ENCODE measurements around the gene NCOA7.

The NCOA7 gene, protein sequence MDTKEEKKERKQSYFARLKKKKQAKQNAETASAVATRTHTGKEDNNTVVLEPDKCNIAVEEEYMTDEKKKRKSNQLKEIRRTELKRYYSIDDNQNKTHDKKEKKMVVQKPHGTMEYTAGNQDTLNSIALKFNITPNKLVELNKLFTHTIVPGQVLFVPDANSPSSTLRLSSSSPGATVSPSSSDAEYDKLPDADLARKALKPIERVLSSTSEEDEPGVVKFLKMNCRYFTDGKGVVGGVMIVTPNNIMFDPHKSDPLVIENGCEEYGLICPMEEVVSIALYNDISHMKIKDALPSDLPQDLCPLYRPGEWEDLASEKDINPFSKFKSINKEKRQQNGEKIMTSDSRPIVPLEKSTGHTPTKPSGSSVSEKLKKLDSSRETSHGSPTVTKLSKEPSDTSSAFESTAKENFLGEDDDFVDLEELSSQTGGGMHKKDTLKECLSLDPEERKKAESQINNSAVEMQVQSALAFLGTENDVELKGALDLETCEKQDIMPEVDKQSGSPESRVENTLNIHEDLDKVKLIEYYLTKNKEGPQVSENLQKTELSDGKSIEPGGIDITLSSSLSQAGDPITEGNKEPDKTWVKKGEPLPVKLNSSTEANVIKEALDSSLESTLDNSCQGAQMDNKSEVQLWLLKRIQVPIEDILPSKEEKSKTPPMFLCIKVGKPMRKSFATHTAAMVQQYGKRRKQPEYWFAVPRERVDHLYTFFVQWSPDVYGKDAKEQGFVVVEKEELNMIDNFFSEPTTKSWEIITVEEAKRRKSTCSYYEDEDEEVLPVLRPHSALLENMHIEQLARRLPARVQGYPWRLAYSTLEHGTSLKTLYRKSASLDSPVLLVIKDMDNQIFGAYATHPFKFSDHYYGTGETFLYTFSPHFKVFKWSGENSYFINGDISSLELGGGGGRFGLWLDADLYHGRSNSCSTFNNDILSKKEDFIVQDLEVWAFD

GRCh38 chr6:125790358-125791150 is at the start of gene NCOA7:
TSS of gene NCOA7 (plus strand) at chr6:125790960. CDS start at chr6:125815355, 24,395 bp downstream.
- peak; percentile 53 for DNase-seq (ENCODE audit: low read depth, low spot score)

DNA sequence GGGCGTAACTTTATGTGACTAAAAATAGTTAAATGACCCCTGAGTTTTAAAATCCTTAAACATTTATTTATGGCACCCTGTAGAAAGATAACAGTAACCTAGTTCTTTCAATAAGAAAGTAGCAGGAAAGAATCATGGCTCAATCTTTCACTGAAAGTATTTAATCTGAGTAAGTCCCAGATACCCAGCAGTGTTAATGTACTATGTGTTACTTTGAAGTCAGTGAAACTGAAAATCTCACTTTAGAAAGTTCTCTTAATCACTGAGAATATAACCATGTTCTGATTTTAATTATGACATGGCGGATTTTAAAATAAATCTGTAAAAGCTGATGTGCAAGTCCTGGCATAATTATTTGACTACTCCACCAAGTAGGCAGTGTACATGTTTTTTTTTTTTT is 49.4 kb upstream of the NCOA7 start:
- DNase-seq (ENCODE audit: low read depth, low spot score) = no peak

DNA sequence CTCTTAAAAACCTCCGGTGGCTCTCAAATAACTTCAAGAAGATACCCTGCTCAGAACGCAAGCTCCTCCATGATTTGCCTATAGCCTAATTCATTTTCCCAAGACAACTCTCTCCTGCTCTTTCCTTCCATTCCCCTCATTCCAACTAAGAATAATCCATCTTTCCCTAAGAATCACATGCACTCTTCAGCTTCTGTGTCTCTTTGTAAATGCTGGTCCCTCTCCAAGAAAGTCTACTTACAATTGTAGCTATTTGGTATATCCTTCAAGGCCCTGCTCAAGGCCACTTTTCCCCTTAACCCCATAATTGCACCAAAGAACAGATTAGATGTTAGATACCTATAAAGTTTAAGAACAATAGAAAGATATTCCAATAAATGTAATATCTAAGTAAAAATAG is 48.7 kb upstream of the NCOA7 start:
- no peak for DNase-seq (ENCODE audit: low read depth, low spot score)

DNA sequence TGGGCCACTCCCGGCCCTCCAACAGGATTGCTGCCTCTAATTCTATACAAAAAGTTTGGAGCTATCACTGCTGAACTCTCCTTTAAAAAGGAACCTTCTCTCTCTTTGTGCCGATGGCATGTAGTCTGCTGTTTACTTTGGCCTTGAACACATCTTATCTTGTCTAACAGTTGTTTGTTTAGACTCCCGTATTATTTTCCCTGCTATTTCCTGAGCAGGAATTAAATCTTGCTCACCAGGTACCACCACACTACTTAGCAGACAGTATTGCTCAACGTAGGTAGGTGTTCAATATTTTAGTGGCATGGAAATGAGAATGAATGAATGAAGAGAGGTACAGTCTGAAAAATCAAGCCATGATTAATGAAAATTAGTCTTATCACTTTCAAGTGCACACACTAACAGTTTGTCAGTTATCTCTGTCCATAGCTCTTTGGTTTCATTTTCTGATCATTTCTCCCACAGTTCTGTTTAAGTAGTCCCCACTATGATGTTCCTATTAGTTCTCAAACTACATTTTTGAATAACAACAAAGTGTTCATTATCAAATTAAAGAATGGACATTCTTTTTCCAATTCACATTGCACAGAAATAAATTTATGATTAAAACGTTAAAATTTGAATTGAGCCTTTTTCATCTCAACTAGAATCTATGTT is 48.2 kb upstream of the NCOA7 start:
- no peak for DNase-seq (ENCODE audit: low read depth, low spot score)

DNA sequence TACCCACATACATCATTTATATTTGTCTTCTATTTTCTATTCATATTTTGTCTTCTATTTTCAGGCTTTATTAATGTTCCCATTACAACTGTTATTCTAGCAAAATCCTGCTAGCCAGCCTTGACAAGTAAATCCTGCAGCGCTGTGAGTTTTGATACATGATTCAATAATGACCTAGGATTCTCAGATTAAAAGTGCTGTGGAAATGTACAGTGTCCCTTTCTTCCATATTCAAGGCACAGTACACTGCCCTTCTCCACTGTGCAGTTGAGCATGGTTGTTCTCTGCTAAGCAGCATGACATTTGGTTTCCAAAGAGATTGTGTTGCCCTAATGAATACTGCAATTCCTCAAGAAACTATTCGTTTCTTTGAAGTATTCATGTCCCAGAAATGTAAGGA is 47.2 kb upstream of the NCOA7 start:
- DNase-seq (ENCODE audit: low read depth, low spot score) = no peak

GRCh38 chr6:125745281-125746018 is 45.3 kb upstream of the NCOA7 start:
- no peak for DNase-seq (ENCODE audit: low read depth, low spot score)

DNA sequence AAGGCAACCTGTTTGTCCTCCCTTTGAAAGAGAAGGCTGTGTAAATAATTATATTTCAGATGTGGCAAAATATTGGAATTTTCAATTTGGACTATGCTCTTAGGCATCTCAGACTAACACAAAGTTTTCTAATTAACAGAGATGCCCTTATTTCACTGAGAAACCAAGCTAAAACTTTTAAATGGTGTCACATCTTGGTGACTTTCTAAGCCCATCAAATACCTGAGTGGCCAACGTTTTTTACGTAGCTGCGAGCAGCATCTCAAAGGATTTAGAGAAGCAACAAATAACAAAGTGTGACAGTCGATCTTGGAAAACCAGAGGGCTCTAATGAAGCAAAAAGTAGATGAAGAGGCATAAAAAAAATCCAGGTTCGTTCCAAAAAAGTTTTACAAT is 44.7 kb upstream of the NCOA7 start:
- DNase-seq (ENCODE audit: low read depth, low spot score) = no peak

- DNase-seq (ENCODE audit: low read depth, low spot score) = no peak
Measured at GRCh38 chr6:125746731-125747588, 43.8 kb upstream of the NCOA7 start.

- DNase-seq (ENCODE audit: low read depth, low spot score) = no peak
Measured at GRCh38 chr6:125747589-125748405, 43.0 kb upstream of the NCOA7 start.

- DNase-seq (ENCODE audit: low read depth, low spot score) = no peak
Measured at GRCh38 chr6:125748406-125749172, 42.2 kb upstream of the NCOA7 start.

- DNase-seq (ENCODE audit: low read depth, low spot score) = peak; percentile 40
Measured at GRCh38 chr6:125749173-125749864, 41.4 kb upstream of the NCOA7 start, which contains the start of gene HEY2. TSS of gene HEY2 (plus strand) at chr6:125749632. CDS start at chr6:125749777, 145 bp downstream.

- no peak for DNase-seq (ENCODE audit: low read depth, low spot score)
Measured at GRCh38 chr6:125749865-125750691, 40.7 kb upstream of the NCOA7 start.

DNA sequence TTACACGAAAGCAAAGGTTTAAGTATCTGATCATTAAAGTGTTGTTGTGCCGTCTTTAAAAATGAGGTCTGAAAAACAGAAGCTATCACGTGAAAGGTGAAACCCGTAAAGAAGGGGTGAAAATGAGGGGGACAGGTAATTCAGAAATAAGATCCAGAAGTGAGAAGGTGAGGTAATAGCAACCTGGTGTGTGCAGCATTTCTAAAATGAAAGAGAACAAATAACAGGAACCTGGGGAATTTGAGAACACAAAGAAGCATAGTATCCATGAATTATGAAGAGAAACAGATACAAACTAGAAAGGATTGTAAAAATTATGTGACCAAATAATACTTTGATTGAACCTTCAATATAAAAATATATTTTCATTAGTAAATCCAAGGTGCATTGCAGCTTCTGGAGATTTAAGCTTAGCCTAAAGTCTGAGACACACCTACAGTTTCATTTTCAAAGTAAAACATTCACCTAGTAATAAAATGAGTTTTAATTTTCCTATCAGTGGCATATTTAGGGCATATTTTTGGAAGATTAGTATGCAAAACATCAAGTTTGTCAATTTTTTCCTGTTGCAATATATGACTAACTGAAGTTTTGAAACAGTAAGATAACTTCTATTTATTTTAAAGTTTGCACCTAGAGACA is 39.9 kb upstream of the NCOA7 start:
- DNase-seq (ENCODE audit: low read depth, low spot score) = no peak

- no peak for DNase-seq (ENCODE audit: low read depth, low spot score)
Measured at GRCh38 chr6:125751334-125751916, 39.3 kb upstream of the NCOA7 start.

DNA sequence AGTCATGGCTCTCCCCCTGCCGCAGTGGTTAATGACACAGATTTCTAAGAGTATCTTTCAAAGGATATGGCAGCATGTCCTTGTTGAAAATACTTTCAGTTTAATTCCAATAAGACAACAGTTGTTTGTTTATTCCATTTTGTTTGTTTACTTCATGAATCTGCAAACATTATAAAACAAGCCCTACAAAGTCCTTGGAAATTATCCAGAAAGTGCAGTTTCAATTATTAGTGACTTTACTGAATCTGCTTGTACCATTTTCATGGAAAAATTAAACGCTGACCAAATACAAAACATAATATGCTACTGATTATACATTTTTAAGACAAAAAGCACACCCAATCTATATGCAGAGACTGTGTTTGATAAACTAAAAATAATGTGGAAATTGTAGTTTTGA is 38.0 kb upstream of the NCOA7 start:
- DNase-seq (ENCODE audit: low read depth, low spot score) = no peak
